ENCODE measurements around the gene TOR1AIP1. TPM values are rescaled to one million over a fixed set of nuclear protein-coding genes. Genes with fewer than 3 reads are reported as not detected.

TOR1AIP1 gene
- polyA plus RNA-seq, 2 of the 4 experiments (the other 2 are of a cell fraction) = 31.3 to 38.4 TPM

Other genes starting within 250 kb of the TOR1AIP1 start
- not detected in 2 replicates for gene FAM163A, start 139.0 kb upstream of the TOR1AIP1 start, polyA plus RNA-seq (2011; rRNA removed)
- gene FAM163A, start 139.0 kb upstream of the TOR1AIP1 start, polyA plus RNA-seq (2017; fragmentation: RNase III; extraction: RNeasy Plus Mini Kit Qiagen cat#74134 plus additional on column Dnase treatment) = not detected in 3 replicates
- gene TOR1AIP2, start 4.5 kb upstream of the TOR1AIP1 start, polyA plus RNA-seq (2011; rRNA removed) = 35.0 and 38.3 TPM in 2 replicates
- gene TOR1AIP2, start 4.5 kb upstream of the TOR1AIP1 start, polyA plus RNA-seq (2017; fragmentation: RNase III; extraction: RNeasy Plus Mini Kit Qiagen cat#74134 plus additional on column Dnase treatment) = 15.3 to 17.1 TPM (median 16.2 TPM) in 3 replicates
- gene CEP350, start 72.5 kb downstream of the TOR1AIP1 start, polyA plus RNA-seq (2011; rRNA removed) = 21.4 and 22.6 TPM in 2 replicates
- gene CEP350, start 72.5 kb downstream of the TOR1AIP1 start, polyA plus RNA-seq (2017; fragmentation: RNase III; extraction: RNeasy Plus Mini Kit Qiagen cat#74134 plus additional on column Dnase treatment) = 6.4 to 8.1 TPM (median 6.4 TPM) in 3 replicates